HG03469 (cell line): Measurements from ENCODE around the gene P2RY1.
A peak's percentile ranks its signal among the peaks of the same experiment; 100 is the strongest.

Source experiments
- ATAC-seq: cut with Tn5 transposase; IDR thresholded peaks from one replicate; pipeline ENCODE4 v1.9.1; 2021; ENCODE audit warnings: mild to moderate bottlenecking, moderate library complexity, moderate number of reproducible peaks; ENCODE audit not compliant: unreplicated experiment

The P2RY1 gene, protein sequence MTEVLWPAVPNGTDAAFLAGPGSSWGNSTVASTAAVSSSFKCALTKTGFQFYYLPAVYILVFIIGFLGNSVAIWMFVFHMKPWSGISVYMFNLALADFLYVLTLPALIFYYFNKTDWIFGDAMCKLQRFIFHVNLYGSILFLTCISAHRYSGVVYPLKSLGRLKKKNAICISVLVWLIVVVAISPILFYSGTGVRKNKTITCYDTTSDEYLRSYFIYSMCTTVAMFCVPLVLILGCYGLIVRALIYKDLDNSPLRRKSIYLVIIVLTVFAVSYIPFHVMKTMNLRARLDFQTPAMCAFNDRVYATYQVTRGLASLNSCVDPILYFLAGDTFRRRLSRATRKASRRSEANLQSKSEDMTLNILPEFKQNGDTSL

GRCh38 chr3:152834776-152835600 lies at the start of gene P2RY1:
TSS of gene P2RY1 (plus strand) at chr3:152835131. CDS start at chr3:152835783, 652 bp downstream.
- peak; percentile 70 for ATAC-seq

GRCh38 chr3:152786977-152787681 lies 47.8 kb upstream of the P2RY1 start:
- no peak for ATAC-seq

DNA sequence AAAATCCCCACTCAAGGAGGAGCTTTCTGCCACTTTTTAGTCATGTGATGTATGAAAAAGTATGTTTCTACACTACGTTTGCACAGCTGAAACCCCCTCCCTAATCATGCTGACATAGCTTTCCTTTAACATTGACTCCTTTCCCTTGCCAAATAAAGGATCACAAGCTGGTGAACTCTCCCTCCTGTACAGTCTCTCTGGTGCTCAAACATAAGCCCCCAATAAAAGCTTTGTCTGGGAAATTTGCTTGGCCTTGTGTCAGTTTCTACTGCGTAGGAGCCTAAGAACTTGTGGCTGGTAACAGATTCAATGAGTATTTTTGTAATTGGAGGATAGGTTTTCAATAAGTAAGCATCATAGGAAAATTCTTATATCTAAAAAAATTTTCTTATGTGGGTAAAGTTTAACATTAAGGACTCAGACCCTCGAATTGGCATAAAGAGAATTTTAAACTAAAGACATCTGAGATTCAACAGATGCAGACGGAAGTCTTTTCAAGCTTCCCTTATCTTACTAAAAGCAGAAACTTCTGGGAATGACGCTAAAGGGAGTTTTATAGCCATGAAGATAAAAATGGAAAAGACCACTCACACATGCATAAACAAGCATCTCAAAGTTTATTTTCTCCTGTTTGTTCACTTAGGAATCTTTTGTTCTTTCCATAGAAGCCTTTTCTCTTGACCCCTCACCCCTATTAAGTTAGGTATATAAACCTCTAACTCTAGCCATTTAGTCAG lies 44.1 kb upstream of the P2RY1 start:
- no peak for ATAC-seq

GRCh38 chr3:152793969-152794368 lies 41.0 kb upstream of the P2RY1 start:
- ATAC-seq = no peak

GRCh38 chr3:152797751-152798432 lies 37.0 kb upstream of the P2RY1 start:
- ATAC-seq = no peak

GRCh38 chr3:152811974-152812760 lies 22.8 kb upstream of the P2RY1 start:
- ATAC-seq = no peak

- ATAC-seq = no peak
These were observed 17.5 kb upstream of the P2RY1 start for GRCh38 chr3:152817400-152817799.

DNA sequence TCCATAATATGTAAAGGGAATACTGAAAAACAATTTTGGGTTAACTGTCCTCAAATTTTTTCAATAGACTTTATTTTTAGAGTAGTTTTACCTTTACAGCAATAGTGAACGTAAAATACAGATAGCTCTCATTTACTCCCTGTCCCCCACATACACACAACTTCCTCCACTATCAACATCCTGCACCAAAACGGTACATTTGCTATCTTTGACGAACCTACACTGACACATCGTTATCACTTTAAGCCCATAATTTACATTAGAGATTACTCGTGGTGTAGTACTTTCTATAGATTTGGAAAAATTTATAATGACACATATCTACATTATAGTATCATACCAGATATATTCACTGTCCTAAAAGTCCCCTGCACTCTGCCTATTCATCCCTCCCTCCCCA lies 16.9 kb upstream of the P2RY1 start:
- ATAC-seq = no peak

GRCh38 chr3:152823173-152823572 lies 11.8 kb upstream of the P2RY1 start:
- no peak for ATAC-seq

DNA sequence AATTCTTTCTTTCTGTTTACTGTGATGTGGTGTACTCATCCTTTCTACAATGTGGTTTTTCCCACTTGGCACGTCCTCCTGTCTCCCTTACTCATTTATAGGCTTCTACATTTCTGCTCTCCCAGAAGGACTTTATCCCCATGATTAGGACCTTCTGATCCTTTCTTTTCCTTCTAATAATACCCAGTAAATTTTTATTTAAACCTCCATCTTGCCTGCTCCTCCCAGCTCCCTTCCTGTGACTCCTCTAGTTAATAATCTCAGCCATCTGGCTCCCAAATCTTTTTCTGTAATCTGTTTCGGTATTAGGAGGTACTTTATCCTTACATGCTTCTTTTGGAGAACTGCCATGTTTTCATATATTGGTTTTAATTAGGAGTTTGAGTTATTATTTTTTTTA lies 11.2 kb upstream of the P2RY1 start:
- ATAC-seq = no peak

GRCh38 chr3:152825566-152825965 lies 9.4 kb upstream of the P2RY1 start:
- no peak for ATAC-seq

DNA sequence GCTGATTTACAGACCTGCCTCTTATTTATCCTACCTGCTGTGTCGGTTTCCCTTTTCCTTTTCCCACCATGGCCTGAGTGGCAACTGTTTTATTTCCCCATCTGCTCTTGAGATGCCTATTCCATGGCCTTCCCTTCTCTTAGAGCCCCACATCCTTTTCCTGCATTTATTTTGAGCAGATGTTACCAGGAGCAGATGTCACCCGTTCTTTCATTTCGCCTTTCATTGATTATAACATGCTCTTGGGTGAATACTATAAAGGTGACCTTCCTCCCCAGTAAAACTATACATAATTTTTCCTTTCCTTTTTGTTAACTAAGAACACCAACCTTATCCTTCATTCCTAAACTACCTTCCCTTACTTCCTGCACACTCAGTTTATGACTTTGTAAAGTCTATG lies 8.5 kb upstream of the P2RY1 start:
- ATAC-seq = no peak

GRCh38 chr3:152827313-152827712 lies 7.6 kb upstream of the P2RY1 start:
- ATAC-seq = no peak

DNA sequence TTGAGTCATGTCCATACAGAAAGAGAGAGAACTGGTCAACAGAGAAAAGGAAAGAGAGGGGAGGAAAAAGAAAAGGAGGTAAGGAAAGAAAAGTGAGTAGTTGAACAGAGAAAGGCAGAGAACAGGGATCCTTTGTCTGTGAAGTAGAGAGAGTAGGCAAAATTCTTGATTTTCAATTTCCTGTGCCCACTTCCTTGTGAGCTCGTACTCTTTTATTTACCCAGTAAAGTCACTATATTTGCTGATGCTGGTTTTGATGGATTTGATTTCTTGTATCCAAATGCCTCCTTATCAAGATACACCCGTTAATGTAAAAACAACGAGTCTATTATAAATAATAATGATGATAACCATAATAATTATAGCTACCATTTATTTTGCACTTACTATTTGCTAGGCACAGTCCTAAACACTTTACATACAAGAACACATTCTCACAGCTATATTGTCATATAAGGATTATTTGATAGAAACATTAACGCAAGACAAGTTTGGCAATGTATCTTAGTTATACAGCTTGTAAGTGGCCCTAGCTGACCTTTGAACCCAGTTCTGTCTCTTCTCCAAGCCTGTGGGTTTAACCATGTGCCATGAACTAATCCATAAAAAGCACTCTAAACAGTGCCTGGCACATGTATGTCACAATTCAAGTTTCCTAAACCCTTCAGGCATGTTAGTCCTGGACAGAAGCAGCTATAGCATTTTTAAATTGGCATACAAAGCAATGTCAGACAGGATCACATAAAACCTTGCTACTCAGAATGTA lies 6.7 kb upstream of the P2RY1 start:
- ATAC-seq = no peak

- ATAC-seq = no peak
These were observed 4.7 kb upstream of the P2RY1 start for GRCh38 chr3:152830245-152830644.

GRCh38 chr3:152832046-152832445 lies 2.9 kb upstream of the P2RY1 start:
- ATAC-seq = no peak

GRCh38 chr3:152833089-152833488 lies 1.8 kb upstream of the P2RY1 start:
- no peak for ATAC-seq

- no peak for ATAC-seq
These were observed 648 bp upstream of the P2RY1 start for GRCh38 chr3:152834191-152834775.
